Testis (tissue), 5 donors: ENCODE data around the gene AOAH. TPM values are rescaled to one million over a fixed set of nuclear protein-coding genes. Genes with fewer than 3 reads are reported as not detected.

Experiments used
- DNase-seq: peaks from one replicate; pipeline ENCODE4 v3.0.0-alpha.2; 2019
- H3K27ac ChIP-seq, 2 donors: fragments of 200-600 bp; sonication (generic); one replicate each; pipeline ENCODE4 v1.5.1; 2019
- H3K27me3 ChIP-seq: fragments of 200-600 bp; sonication (generic); one replicate; pipeline ENCODE4 v1.5.1; 2019
- H3K36me3 ChIP-seq: fragments of 200-600 bp; sonication (generic); one replicate; pipeline ENCODE4 v1.5.1; 2017; ENCODE audit warnings: low read depth; ENCODE audit errors: missing control alignments
- H3K4me1 ChIP-seq: fragments of 200-600 bp; sonication (generic); one replicate; pipeline ENCODE4 v1.5.1; 2019
- H3K4me3 ChIP-seq, 2 donors: fragments of 200-600 bp; sonication (generic); one replicate each; pipeline ENCODE4 v1.5.1; 2017 to 2019
- H3K9me3 ChIP-seq: fragments of 200-600 bp; sonication (generic); one replicate; pipeline ENCODE4 v1.5.1; 2017
- POLR2A ChIP-seq: fragments of 450-650 bp; IDR thresholded peaks from one replicate; pipeline ENCODE4 v1.6.1; 2017; ENCODE audit warnings: antibody characterized with exemption, mild to moderate bottlenecking, moderate library complexity
- WGBS, 2 donors: methylation state at CpG; one replicate each; pipeline ENCODE4 v1.1.5; 2018; 5-methylcytosine and 5-hydroxymethylcytosine counted together
- intact Hi-C: fragments of 100-400 bp; cut with DNase I; formaldehyde crosslinking; loops from one replicate; pipeline ENCODE4 v1.15.1; 2023; ENCODE audit warnings: low total_unique reads
- long read RNA-seq, 2 donors: transcript quantifications; one replicate each; lab custom pipeline, GENCODE V29; 2026
- polyA plus RNA-seq: library from polyadenylated mRNA; stranded (reverse); fragments of 350-450 nt; fragmentation: Illumina TruSeq; extraction: RNeasy Lipid Tissue Mini Kit (QIAGEN cat#74804); gene quantifications from one replicate; pipeline ENCODE4 v1.2.3, GENCODE V29; 2014; ENCODE audit warnings: low read depth, low replicate concordance; ENCODE audit not compliant: insufficient read depth
- total RNA-seq, 2 donors: library from RNA; depleted of rRNA; stranded (reverse); fragments of >200 nt; gene quantifications; one replicate each; pipeline ENCODE4 v1.2.3, GENCODE V29; 2016
- TF ChIP-seq, protein P1 (sequence below), 3 experiments: fragments of 450-650 bp in 2 of 3; fragments of 200-600 bp in 1 of 3; sonication (generic) in 1 of 3; IDR thresholded peaks; one replicate each; pipeline ENCODE4 v1.5.1; 2016 to 2019; ENCODE audit warnings: antibody characterized with exemption in 3 of 3, mild to moderate bottlenecking in 2 of 3, moderate library complexity in 1 of 3

Gene AOAH, protein sequence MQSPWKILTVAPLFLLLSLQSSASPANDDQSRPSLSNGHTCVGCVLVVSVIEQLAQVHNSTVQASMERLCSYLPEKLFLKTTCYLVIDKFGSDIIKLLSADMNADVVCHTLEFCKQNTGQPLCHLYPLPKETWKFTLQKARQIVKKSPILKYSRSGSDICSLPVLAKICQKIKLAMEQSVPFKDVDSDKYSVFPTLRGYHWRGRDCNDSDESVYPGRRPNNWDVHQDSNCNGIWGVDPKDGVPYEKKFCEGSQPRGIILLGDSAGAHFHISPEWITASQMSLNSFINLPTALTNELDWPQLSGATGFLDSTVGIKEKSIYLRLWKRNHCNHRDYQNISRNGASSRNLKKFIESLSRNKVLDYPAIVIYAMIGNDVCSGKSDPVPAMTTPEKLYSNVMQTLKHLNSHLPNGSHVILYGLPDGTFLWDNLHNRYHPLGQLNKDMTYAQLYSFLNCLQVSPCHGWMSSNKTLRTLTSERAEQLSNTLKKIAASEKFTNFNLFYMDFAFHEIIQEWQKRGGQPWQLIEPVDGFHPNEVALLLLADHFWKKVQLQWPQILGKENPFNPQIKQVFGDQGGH
- total RNA-seq (1 to 10 TPM; 1.7 to 4.6 TPM), polyA plus RNA-seq (3.8 TPM)
- long read RNA-seq, donor 1, partial matches to known transcripts = 0 of 1 reads
- long read RNA-seq, donor 1, other reads (novel, unspliced or antisense) = 0 of 1 reads
- long read RNA-seq, donor 2 = 0 reads

DNA sequence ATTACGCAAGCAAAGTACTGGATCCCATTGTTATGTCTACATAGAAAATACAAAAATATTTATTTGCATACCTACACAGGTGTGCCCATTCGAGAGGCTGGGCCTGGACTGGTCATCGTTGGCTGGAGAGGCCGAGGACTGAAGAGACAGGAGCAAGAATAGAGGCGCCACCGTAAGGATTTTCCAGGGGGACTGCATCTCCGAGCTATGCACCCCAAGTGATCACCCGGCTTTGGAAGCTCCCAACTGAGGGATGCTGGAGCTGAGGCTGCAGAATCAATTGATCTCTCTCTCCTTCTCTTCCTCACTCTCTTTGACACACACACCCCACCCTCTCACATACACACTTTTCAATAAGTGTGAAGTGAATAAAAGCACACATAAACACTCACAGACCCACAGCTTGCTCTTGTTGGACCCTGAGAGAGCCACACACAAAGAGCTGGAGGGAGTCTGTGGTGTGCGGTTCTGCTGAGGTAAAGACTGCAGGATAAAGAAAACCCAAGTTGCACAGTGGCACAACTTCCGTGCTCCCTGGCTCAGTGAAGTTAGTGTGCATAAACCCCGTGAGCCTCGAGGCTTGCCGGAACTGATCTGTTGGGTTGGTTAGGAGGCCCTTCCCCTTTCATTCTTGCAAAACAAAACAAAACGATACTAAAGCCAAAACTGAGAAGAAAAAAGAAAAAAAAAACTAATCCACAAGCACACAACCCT is at the start of gene AOAH:
AOAH (minus strand) TSS at position 544 of the 714 bp plus-strand sequence; CDS start at position 198, 346 bp downstream.
- Histone ChIP-seq H3K4me3 (no peak within 1 kb of the TSS), H3K27me3 (no peaks in the 10 kb centered on the region), H3K36me3 (no peaks in the 10 kb centered on the region), H3K4me1 (no peaks in the 10 kb centered on the region), H3K9me3 (no peaks in the 10 kb centered on the region), H3K27ac (no peak within 1 kb of the TSS)
- DNase-seq = peak; percentile 57
- intact Hi-C loops = no loop called here
- TF ChIP-seq POLR2A = no peak
- TF ChIP-seq, protein P1, sequence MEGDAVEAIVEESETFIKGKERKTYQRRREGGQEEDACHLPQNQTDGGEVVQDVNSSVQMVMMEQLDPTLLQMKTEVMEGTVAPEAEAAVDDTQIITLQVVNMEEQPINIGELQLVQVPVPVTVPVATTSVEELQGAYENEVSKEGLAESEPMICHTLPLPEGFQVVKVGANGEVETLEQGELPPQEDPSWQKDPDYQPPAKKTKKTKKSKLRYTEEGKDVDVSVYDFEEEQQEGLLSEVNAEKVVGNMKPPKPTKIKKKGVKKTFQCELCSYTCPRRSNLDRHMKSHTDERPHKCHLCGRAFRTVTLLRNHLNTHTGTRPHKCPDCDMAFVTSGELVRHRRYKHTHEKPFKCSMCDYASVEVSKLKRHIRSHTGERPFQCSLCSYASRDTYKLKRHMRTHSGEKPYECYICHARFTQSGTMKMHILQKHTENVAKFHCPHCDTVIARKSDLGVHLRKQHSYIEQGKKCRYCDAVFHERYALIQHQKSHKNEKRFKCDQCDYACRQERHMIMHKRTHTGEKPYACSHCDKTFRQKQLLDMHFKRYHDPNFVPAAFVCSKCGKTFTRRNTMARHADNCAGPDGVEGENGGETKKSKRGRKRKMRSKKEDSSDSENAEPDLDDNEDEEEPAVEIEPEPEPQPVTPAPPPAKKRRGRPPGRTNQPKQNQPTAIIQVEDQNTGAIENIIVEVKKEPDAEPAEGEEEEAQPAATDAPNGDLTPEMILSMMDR (IDR thresholded peaks at IDR 0.05) = no peak
- 65 to 80% methylated on average over 14 of the region's 14 CpGs for WGBS, 2 donors

DNA sequence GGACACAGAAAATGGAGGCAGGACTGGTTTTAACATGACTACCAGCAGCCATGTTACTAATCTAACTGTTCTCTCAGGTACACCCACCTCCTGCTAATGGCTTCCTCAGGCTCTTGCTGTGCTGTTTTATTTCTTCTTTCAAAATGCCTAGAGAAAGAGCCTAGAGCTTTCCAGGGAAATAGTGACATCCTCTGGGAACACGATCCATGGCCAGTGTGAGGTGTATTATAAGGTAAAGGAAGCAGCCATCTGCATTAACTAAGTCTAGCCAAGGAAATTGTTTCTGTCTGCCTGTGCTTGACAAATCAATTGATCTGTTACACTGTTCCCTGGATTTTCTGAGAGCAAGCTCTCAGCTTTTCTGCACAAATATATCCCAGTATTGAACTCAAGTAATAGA is 42.2 kb upstream of the AOAH start:
- DNase-seq = no peak
- no peak overlapping the region for H3K27ac ChIP-seq
- no peaks in the 10 kb centered on the region for H3K9me3 ChIP-seq
- no peak for TF ChIP-seq POLR2A
- TF ChIP-seq, protein P1 (IDR thresholded peaks at IDR 0.05) = no peak
- intact Hi-C loops = no loop called here
- H3K36me3 ChIP-seq = no peaks in the 10 kb centered on the region
- H3K27me3 ChIP-seq = no peaks in the 10 kb centered on the region
- no peak overlapping the region for H3K4me3 ChIP-seq
- no peaks in the 10 kb centered on the region for H3K4me1 ChIP-seq
- WGBS, 2 donors = 73 to 75% methylated on average over 1 of the region's 1 CpG

DNA sequence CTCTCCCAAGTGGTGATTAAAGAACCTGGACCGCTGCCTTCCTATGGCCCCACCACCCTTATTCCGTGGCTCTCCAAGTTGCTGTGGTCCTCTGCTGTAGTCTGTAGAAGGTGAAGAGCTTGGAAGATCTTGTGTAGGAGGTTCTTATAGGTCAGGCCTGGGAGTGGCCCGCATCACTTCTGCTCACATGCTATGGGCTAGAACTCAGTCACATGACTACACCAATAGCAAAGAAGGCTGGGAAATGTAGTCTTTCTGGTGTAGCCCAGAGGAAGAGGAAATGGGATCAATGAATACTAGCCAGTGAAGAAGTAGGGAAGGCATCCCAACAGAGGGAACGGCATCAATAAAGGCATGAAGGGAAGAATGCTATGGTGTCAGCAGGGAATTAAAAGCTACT is 41.3 kb upstream of the AOAH start:
- intact Hi-C loops = no loop called here
- DNase-seq = peak; percentile 67
- H3K27ac ChIP-seq = no peak overlapping the region
- TF ChIP-seq POLR2A = no peak
- TF ChIP-seq, protein P1 (IDR thresholded peaks at IDR 0.05) = no peak
- H3K4me1 ChIP-seq = no peaks in the 10 kb centered on the region
- H3K9me3 ChIP-seq = no peaks in the 10 kb centered on the region
- no peak overlapping the region for H3K4me3 ChIP-seq
- 69 to 82% methylated on average over 4 of the region's 4 CpGs for WGBS, 2 donors
- no peaks in the 10 kb centered on the region for H3K27me3 ChIP-seq
- H3K36me3 ChIP-seq = no peaks in the 10 kb centered on the region

DNA sequence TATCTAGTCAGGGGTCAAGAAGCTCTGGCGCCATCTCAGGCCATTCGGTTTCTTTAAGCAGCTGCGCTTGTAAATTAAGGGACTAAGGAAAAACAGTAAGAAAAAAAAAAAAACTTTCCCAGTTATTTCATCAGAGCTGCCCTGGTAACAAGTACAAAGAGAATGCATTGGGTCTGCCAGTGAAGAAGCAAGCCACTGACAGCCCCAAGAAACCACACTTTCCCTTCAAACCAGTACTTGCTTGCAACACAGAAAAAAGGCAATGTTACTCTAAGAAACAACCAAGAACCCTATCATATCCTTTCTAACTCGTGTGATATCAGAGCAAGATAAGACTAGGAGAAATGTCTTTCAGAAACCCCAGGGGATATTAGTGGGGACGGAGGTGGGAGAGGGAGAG is 40.6 kb upstream of the AOAH start:
- no peaks in the 10 kb centered on the region for H3K27me3 ChIP-seq
- 57 to 63% methylated on average over 5 of the region's 5 CpGs for WGBS, 2 donors
- no peak for TF ChIP-seq POLR2A
- TF ChIP-seq, protein P1 (IDR thresholded peaks at IDR 0.05) = no peak
- intact Hi-C loops = no loop called here
- no peaks in the 10 kb centered on the region for H3K4me1 ChIP-seq
- no peak for DNase-seq
- no peaks in the 10 kb centered on the region for H3K36me3 ChIP-seq
- no peak overlapping the region for H3K4me3 ChIP-seq
- H3K27ac ChIP-seq = no peak overlapping the region
- H3K9me3 ChIP-seq = no peaks in the 10 kb centered on the region
